DMS114 treated with DMSO at 0.1 percent for 48 hours (cell line): ENCODE measurements around the gene ZBTB17.

Experiments
- DNase-seq: peaks from one replicate; lab custom pipeline; 2025; ENCODE audit not compliant: unreplicated experiment; lab: John Stamatoyannopoulos, UW

ZBTB17 gene

DNA sequence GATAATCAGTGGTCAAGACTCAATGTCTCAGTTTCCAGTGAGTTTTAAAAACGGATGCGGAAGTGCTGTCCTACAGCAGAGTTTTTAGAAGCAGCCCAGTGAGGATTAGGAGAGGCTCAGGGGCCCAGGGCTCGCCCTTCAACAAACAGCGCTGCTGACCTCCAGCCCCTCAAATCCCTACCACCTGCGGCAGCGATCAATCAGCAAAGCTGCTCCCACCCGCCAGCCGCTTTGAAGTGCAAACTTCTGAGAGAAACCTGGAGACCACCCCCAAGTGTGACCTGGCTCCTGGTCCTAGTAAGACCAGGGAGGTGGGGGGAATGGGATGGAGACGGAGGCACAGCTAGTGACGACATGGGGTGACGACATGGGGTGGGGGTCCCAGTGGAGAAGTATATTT, 14.4 kb downstream of the ZBTB17 start:
- DNase-seq = no peak

GRCh38 chr1:15960808-15961207, 15.1 kb downstream of the ZBTB17 start:
- no peak for DNase-seq

DNA sequence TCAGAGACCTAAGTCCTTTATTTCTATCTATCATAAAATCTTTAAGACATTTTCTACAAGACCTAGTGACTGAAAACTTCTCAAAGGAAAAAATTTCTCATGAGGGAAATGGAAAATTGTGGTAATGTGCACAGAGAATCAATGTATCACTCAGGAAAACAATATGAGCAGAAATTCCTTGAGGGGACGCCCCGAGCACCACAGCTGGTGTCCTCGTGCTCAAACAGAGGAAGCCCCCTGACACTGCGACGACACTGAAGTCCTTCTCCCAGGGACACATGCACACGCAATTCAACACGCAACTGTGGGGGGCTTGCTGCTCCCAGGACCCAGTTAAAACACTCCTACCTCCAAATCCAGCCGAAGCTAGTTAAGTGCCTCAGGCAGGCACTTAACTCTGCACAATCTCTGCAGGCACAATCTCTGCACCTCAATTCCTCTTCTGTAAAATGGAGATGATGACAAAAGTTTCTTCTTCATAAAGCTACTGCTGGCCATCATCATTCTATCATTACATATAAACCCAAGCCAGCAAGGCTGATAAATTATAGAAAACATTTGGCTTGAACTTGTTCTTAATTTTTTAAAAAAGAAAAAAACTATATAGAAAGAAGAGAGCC, 16.0 kb downstream of the ZBTB17 start:
- no peak for DNase-seq

DNA sequence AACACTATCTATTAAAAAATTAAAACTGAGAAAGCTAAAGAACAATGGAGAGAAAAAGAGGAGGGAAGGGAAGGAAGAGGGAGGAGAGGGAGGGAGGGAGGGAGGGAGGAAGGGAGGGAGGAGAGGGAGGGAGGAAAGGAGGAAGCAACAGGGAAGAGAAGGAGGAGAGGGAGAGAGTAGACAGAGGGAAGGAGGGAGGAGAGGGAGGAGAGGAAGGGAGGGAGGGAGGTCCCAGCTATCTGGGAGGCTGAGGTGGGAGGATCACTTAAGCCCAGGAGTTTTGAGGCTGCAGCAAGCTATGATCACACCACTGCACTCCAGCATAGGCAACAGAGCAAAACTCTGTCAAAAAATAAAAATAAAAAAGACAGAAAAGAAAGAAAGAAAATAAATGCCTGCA, 16.5 kb downstream of the ZBTB17 start:
- no peak for DNase-seq

- no peak for DNase-seq
These were observed 17.1 kb downstream of the ZBTB17 start for GRCh38 chr1:15958793-15959192.

DNA sequence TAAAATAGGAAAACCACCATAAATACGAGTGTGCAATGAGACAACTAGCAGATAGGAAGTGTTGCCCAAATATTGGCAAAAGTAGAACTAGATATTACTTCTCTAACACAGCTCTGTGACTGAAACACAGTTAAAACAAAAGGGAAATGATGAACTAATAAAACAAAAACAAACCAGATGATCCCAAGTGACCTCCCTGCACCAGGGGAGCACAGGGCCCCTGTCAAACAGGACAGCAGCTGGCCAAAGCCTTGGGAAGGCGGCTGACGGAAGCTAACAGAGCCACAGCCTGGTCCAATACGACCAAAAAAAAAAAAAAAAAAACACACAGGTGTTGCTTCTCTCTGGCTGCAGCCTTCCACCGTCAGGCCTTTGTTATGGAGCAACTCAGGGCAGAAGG, 17.8 kb downstream of the ZBTB17 start:
- DNase-seq = no peak

DNA sequence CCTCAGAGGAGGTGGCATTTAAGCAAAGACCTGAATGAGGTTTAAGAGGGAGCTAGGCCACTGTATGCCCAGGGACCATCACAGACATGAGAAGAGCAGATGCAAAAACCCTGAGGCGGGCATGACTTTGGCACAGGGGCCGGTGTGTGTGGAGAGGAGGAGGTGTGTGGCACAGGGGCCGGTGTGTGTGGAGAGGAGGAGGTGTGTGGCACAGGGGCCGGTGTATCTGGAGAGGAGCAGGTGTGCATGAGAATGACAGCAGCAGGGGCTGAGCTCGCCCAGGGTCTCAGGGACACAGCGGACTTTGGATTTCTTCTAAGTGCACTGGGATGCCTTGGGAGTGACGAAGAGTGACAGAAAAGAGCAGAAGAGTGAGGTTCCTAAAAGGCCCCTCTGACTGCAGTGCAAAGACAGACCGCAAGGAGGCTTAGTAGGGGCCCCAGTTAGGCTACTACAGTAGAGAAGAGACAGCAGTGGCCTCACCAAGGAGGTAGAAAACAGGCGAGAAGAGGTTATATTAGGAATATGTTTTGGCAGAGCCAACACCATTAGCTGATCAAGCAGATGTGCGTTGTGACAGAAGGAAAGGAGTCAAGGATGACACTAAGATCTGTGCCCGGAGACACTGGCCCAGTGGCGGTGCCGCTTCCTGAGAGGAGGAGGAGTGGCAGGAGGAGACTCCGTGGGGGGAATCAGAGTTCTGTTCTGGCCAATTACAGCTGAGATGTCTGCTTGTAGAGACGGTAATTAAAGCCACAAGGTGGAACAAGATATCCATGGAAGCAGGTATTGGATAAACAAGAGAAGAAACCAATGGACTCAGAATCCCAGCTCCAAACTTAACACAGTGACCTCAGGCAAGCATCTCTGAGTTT, 18.4 kb downstream of the ZBTB17 start:
- DNase-seq = no peak

DNA sequence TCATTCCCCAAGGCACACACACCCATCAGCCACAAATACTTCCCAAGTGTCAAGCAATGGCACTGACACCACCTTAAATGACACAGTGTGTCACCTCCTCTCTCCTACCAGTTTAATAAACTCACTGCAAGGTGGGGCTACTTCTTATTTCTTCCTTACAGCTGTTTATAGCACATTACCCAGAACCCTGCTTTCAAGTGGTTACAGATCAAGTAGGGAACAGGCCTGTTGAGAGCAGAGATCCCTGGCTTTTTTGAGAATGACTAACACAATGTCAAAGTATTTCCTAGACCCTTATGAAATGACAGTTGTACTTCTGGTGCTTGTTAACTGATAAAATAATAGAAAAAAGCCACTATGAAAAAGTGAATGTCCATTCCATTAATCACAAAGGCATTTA, 19.8 kb downstream of the ZBTB17 start:
- no peak for DNase-seq

DNA sequence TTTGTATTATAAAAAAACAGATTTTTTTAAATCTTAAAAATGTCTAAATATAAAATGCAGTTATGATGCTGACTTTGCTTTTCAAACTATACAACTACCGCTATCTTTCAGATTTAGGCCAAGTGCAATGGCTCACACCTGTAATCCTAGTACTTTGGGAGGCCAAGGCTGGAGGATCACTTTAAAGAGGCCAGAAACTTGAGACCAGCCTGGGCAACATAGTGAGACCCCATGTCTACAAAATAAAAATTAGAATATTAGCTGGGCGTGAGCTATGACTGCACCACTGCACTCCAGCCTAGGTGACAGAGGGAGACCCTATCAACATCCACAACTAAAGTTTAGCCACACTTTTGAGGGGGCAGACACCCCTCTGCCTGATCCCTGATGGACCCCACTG, 20.3 kb downstream of the ZBTB17 start:
- no peak for DNase-seq

DNA sequence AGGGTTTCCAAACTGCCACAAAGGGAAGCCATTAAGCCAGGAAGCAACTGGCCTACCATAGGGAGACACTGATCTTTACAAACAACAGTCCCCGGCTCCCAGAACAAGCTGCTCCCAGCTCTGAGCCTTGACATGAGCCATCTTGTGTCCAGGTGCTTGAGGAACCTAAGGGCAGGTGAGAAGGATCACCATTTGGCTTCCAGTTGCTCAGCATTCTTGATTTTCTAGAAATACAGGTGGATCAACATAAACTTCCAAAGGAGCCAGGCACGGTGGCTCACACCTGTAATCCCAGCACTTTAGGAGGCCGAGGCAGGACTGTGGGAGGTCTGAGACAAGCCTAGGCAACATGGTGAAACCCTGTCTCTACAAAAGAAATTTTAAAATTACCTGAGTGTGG, 21.6 kb downstream of the ZBTB17 start:
- no peak for DNase-seq

DNA sequence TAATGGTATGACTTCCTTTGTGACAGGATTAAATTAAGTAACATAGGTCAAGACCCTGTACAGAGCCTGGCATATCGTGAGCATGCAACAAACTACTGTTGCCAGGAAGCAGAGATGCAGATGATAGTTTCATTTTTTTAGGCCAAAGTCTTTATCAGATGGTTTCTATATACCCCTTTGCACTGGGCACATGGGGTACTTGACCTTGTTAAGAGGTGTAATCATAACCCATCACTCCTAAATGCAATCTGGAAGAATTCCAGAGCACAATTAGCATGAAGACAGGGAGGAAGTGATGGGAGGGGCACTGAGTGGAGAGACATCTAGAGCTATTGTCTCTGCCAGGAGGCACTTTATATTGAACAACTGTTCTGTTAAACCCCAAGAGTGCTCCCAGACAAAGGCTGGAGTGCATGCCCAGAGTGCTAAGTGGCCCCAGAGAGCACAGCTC, 22.1 kb downstream of the ZBTB17 start:
- DNase-seq = no peak

GRCh38 chr1:15953294-15953771, 22.6 kb downstream of the ZBTB17 start:
- no peak for DNase-seq

DNA sequence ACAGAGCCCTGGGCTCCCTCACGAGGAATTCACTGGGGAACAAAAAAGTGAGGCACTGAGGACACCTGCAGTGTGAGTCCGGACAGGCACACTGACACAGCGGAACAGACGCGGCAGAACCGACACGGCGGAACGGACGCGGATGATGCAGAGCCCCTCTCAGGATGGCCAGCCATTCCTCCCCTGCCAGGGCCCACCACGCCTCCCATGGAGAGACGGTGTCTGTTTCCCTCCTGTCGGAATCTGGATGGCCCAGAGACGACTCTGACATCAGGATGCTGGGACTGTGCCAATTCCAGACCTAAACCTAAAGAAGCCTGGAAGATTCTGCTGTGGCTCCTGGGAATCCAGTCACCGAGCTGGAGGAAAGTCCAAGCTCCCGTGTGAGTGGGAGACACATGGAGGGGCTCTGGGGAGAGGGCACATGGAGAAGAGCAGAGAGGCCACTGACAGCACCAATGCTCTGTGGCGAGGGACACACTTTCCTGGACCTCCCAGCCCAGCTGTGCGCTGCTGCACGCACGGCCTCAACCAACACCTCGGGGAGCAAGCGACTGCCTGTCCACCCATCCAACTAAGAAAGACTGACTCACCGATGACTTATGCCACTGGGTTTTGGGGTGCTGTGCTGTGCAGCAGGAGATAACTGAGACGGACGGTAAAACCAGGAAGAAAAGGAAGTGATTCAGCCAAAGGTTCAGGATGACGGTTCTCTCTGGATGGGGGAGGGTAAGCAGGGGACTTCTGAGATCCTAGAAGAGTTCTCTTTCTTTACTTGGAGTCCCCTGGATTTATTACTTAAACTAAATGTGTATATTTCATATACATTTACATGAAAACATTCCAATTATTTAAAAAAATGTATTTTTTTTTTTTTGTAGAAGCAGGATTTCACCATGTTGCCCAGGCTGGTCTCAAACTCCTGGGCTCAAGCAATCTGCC, 23.3 kb downstream of the ZBTB17 start:
- DNase-seq = no peak

- DNase-seq = no peak
These were observed 24.4 kb downstream of the ZBTB17 start for GRCh38 chr1:15951341-15952153.

- no peak for DNase-seq
These were observed 25.1 kb downstream of the ZBTB17 start for GRCh38 chr1:15950763-15951295.

DNA sequence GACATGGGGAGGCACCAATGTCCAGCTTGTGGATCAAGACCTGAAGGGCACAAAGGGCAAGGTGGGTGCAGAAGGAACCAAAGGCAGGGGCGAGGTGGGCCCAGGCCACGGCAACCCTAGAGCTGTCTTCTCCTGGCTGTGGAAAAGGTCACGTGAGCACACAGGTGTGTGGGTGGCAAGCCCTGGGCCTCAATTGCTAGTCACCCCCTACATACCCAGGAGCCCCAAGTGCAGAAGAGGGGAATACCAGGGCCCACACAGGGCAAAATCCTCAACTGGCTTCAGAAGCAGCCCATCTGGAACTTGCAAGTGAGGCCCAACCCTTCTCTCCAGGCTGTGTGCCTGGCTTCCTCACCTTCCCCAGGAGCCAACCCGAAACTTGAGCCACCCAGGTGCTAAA, 25.6 kb downstream of the ZBTB17 start:
- no peak for DNase-seq

DNA sequence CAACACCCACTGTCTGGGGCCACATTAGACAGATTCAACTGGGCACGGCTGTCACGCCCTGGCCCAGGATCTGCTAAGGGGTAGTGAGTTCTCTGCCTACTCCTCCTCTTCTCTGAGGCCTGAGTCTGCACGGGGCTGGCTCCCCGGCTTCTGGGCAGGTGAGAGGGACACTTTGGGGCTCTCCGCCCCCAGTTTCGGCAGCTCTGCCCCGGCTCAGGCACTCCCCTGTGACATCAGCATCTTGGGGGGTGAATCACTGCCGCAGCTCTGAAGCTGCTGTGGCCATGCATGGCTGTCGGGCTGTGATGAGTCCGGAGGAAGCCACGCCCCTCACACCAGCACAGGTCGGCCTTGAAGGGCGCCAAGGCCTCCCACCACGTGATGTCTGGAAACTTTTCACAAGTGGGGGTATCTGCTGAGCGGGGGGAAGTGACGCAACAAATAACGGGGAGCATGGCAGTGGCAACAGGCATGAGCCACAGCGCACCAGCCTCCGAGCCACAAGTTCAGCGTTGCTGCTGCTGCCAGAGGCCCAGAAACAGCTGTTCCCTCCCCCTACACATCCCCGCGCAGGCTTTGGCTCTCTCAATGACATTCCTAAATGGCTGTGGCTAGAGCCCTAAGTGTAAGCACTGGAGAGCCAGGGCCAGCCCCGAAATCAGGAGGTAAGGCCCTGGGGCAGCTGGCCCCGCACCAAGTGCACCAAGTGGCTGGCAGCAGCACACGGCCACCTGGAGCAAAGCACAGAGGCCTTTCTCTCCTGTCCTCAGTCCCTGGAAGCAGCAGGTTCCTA, 26.3 kb downstream of the ZBTB17 start:
- no peak for DNase-seq

DNA sequence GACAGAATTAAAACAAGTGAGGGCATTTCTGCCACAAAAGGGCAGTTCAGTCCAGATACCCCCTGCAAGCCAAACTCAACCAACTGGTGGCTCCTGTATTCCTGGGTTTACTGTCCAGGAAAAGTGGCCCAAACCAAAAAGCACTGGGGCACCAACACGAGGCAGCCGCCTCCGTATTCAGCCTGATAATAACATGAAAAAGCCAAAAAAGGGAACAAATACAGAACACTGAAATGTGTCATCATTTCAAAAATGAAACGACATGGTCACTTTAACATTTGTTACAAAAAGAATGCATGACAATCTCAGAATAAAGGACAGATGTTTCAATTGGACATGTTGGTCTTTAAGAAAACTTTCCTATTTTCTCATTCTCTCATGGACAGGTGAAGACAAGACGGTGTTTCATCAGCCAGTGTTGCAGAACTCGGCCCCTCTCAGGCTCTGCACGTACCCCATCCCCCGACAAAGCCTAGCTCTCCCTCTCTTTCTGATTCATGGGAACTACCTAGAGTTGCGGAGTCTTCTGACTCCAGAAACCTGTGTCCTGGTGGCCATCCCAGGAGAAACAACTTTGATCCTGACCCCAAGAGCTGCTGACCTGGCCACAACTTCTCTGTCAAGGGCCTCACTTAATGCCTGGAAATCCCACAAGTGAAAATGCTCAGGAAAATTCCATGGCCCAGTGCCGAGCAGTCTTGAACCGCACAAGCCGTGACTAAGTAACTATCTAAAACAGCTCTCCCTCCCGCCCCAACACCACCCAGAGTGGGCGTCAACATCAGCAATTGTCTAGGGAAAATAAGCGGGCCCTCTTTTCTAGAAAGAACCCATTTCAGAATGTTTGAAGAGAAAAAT, 27.1 kb downstream of the ZBTB17 start:
- DNase-seq = no peak
